22Rv1 (cell line): ENCODE data around the gene SAFB2.

ENCODE experiments used
- H3K27ac ChIP-seq: fragments of 450-650 bp; 2 replicates; pipeline ENCODE4 v1.5.1; 2017
- CTCF ChIP-seq: fragments of 450-650 bp; IDR thresholded peaks from 2 replicates; pipeline ENCODE4 v1.5.1; 2017; ENCODE audit warnings: mild to moderate bottlenecking
- ZFX ChIP-seq: fragments of 450-650 bp; IDR thresholded peaks from 2 replicates; pipeline ENCODE4 v1.6.1; 2017; ENCODE audit warnings: antibody characterized with exemption, borderline replicate concordance

Gene SAFB2

GRCh38 chr19:5580161-5580571, 42.4 kb downstream of the SAFB2 start:
- TF ChIP-seq CTCF (no peak), ZFX (no peak)
- H3K27ac ChIP-seq, result no peak overlapping the region

- TF ChIP-seq CTCF (no peak), ZFX (no peak)
- no peak overlapping the region for H3K27ac ChIP-seq
Measured at GRCh38 chr19:5579697-5580096, 42.9 kb downstream of the SAFB2 start.

GRCh38 chr19:5579286-5579685, 43.3 kb downstream of the SAFB2 start:
- H3K27ac ChIP-seq, result no peak overlapping the region
- TF ChIP-seq CTCF, result no peak
- TF ChIP-seq ZFX, result no peak

- peak overlapping the region; percentile 84 for H3K27ac ChIP-seq
Measured at GRCh38 chr19:5578097-5578846, 44.3 kb downstream of the SAFB2 start.

GRCh38 chr19:5575590-5575989, 47.0 kb downstream of the SAFB2 start:
- no peak overlapping the region for H3K27ac ChIP-seq
- TF ChIP-seq CTCF, result no peak
- TF ChIP-seq ZFX, result no peak

More at GRCh38 chr19:5578097-5578846, 44.3 kb downstream of the SAFB2 start:
- TF ChIP-seq CTCF, result peak; percentile 99
- TF ChIP-seq ZFX, result no peak

- peak overlapping the region; percentile 27; the same call in 1 of the 2 replicates for H3K27ac ChIP-seq
- no peak for TF ChIP-seq CTCF
- no peak for TF ChIP-seq ZFX
Measured at GRCh38 chr19:5572556-5573286, 49.9 kb downstream of the SAFB2 start.

GRCh38 chr19:5571777-5572176, 50.8 kb downstream of the SAFB2 start:
- TF ChIP-seq CTCF (no peak), ZFX (no peak)
- H3K27ac ChIP-seq, result peak overlapping the region; percentile 27; the same call in 1 of the 2 replicates
